Parathyroid adenoma (tissue), 2 donors: ENCODE results near the gene SEPTIN5.
"Not testable (repeated sequence)": the region's sequence is repeated elsewhere in the genome, so short reads cannot be mapped to it uniquely, and the experiment has no call there.

Experiments used
- H2AFZ ChIP-seq: fragments of 300-600 bp; sonication (generic); one replicate; pipeline ENCODE4 v1.7.0; 2017; ENCODE audit warnings: antibody characterized with exemption, mild to moderate bottlenecking
- H3K27ac ChIP-seq: fragments of 300-600 bp; sonication (generic); one replicate; pipeline ENCODE4 v1.7.0; 2017
- H3K27me3 ChIP-seq: fragments of 300-600 bp; sonication (generic); one replicate; pipeline ENCODE4 v1.7.0; 2017; ENCODE audit warnings: low read length; ENCODE audit not compliant: control insufficient read depth, insufficient read depth
- H3K36me3 ChIP-seq: fragments of 300-600 bp; sonication (generic); one replicate; pipeline ENCODE4 v1.7.0; 2017; ENCODE audit warnings: low read length; ENCODE audit not compliant: control insufficient read depth, insufficient read depth
- H3K4me1 ChIP-seq: fragments of 300-600 bp; sonication (generic); one replicate; pipeline ENCODE4 v1.7.0; 2017; ENCODE audit warnings: control low read depth
- H3K4me2 ChIP-seq: fragments of 300-600 bp; sonication (generic); one replicate; pipeline ENCODE4 v1.7.0; 2017; ENCODE audit warnings: low read length
- H3K4me3 ChIP-seq: fragments of 300-600 bp; sonication (generic); one replicate; pipeline ENCODE4 v1.7.0; 2017; ENCODE audit warnings: low read depth, low read length
- H3K79me2 ChIP-seq: fragments of 300-600 bp; sonication (generic); one replicate; pipeline ENCODE4 v1.7.0; 2017; ENCODE audit warnings: control low read depth
- H3K9ac ChIP-seq: fragments of 300-600 bp; sonication (generic); one replicate; pipeline ENCODE4 v1.7.0; 2017; ENCODE audit warnings: mild to moderate bottlenecking
- H3K9me3 ChIP-seq: fragments of 300-600 bp; sonication (generic); one replicate; pipeline ENCODE4 v1.7.0; 2017; ENCODE audit warnings: low read length; ENCODE audit not compliant: control insufficient read depth
- CTCF ChIP-seq: fragments of 300-600 bp; sonication (generic); IDR thresholded peaks from one replicate; pipeline ENCODE4 v1.7.0; 2017; ENCODE audit warnings: antibody characterized with exemption, mild to moderate bottlenecking
- donor health status: primary hyperparathyroidism.

The SEPTIN5 gene

GRCh38 chr22:19675428-19675827 is 38.9 kb upstream of the SEPTIN5 start:
- Histone ChIP-seq H3K27me3 (no peaks in the 10 kb centered on the region), H2AFZ (no peak overlapping the region), H3K4me2 (no peak overlapping the region), H3K27ac (no peak overlapping the region), H3K36me3 (no peaks in the 10 kb centered on the region), H3K9me3 (no peaks in the 10 kb centered on the region), H3K9ac (no peak overlapping the region), H3K79me2 (no peaks in the 10 kb centered on the region), H3K4me1 (no peaks in the 10 kb centered on the region), H3K4me3 (no peak overlapping the region)
- TF ChIP-seq CTCF: no peak

- H3K27me3 ChIP-seq, H2AFZ ChIP-seq, H3K36me3 ChIP-seq, H3K4me1 ChIP-seq, H3K4me3 ChIP-seq, H3K79me2 ChIP-seq, H3K9ac ChIP-seq, H3K9me3 ChIP-seq, H3K4me2 ChIP-seq, H3K27ac ChIP-seq: not testable (repeated sequence)
These were observed 37.9 kb upstream of the SEPTIN5 start for GRCh38 chr22:19676437-19676836.

GRCh38 chr22:19678949-19679521 is 35.3 kb upstream of the SEPTIN5 start:
- Histone ChIP-seq H3K9ac (no peak overlapping the region), H2AFZ (no peak overlapping the region), H3K36me3 (no peaks in the 10 kb centered on the region), H3K4me3 (no peak overlapping the region), H3K4me1 (no peaks in the 10 kb centered on the region), H3K27me3 (no peaks in the 10 kb centered on the region), H3K9me3 (no peaks in the 10 kb centered on the region), H3K79me2 (no peaks in the 10 kb centered on the region), H3K4me2 (no peak overlapping the region), H3K27ac (no peak overlapping the region)
- TF ChIP-seq CTCF: no peak

GRCh38 chr22:19679522-19680101 is 34.7 kb upstream of the SEPTIN5 start:
- Histone ChIP-seq H3K4me3 (no peak overlapping the region), H3K4me1 (no peaks in the 10 kb centered on the region), H3K9me3 (no peaks in the 10 kb centered on the region), H3K27ac (no peak overlapping the region), H3K9ac (no peak overlapping the region), H3K4me2 (no peak overlapping the region), H3K79me2 (no peaks in the 10 kb centered on the region), H3K27me3 (no peaks in the 10 kb centered on the region), H3K36me3 (no peaks in the 10 kb centered on the region), H2AFZ (no peak overlapping the region)
- peak; percentile 88 for TF ChIP-seq CTCF

GRCh38 chr22:19680287-19680881 is 33.9 kb upstream of the SEPTIN5 start:
- Histone ChIP-seq H3K27me3 (no peaks in the 10 kb centered on the region), H3K36me3 (no peaks in the 10 kb centered on the region), H3K9ac (no peak overlapping the region), H3K79me2 (no peaks in the 10 kb centered on the region), H3K4me1 (no peaks in the 10 kb centered on the region), H3K4me3 (no peak overlapping the region), H3K4me2 (no peak overlapping the region), H2AFZ (no peak overlapping the region), H3K9me3 (no peaks in the 10 kb centered on the region), H3K27ac (no peak overlapping the region)
- TF ChIP-seq CTCF: no peak
